HepG2 (cell line): ENCODE measurements around the gene FAM3D. TPM values are rescaled to one million over a fixed set of nuclear protein-coding genes. Genes with fewer than 3 reads are reported as not detected.

Experiments
- ATAC-seq: fragments of 200-7000 bp; cut with Tn5 transposase; 3 replicates; pipeline ENCODE4 v1.9.1; 2020; ENCODE audit warnings: mild to moderate bottlenecking, moderate library complexity
- BruUV-seq: library from RNA; stranded (reverse); fragments of 400-500 nt; replicated peaks from 2 replicates; lab custom pipeline; 2021; lab: Mats Ljungman, UMichigan
- CTCF ChIA-PET: fragments of 300-600 bp; formaldehyde crosslinking; extraction: SDS; loops from one replicate; lab custom pipeline; 2021; ENCODE audit warnings: low total read pairs, inconsistent platforms, low intra/inter-chr PET ratio; lab: Yijun Ruan, JAX
- POLR2A ChIA-PET: fragments of 350-600 bp; sonication (Branson Sonifier 250); formaldehyde crosslinking; loops from one replicate; lab custom pipeline; 2020; ENCODE audit warnings: antibody characterized with exemption, inconsistent platforms; lab: Yijun Ruan, JAX
- DNase-seq: peaks from one replicate; pipeline ENCODE4 v3.0.0-alpha.2; 2015; ENCODE audit warnings: low spot score
- FAIRE-seq: peaks from 3 replicates; lab custom pipeline; 2011; peaks lifted over from hg19 to GRCh38; lab: Jason Lieb, UNC
- H2AFZ ChIP-seq: one replicate; pipeline ENCODE4 v1.6.1; 2011; ENCODE audit warnings: low read length, inconsistent platforms
- H3K27ac ChIP-seq: fragments of 300-600 bp; 3 replicates; pipeline ENCODE4 v1.8.0; 2011; ENCODE audit warnings: mixed run types, mild to moderate bottlenecking, mixed read lengths, low read length, inconsistent platforms; ENCODE audit not compliant: insufficient read depth; ENCODE audit errors: extremely low read length
- H3K27me3 ChIP-seq, 2 experiments: fragments of 200-600 bp in 1 of 2; 2 replicates in 1 of 2; 3 replicates in 1 of 2; pipeline versions ENCODE4 v1.6.0 to v1.8.0; 2011; ENCODE audit warnings: low read length in 2 of 2, mild to moderate bottlenecking in 2 of 2, moderate library complexity in 2 of 2, inconsistent platforms in 1 of 2; ENCODE audit not compliant: insufficient read depth in 2 of 2, control insufficient read depth in 1 of 2
- H3K36me3 ChIP-seq, 2 experiments: fragments of 200-600 bp in 1 of 2; replicated peaks in 1 of 2; 2 replicates in 1 of 2; 3 replicates in 1 of 2; pipeline versions ENCODE4 v1.5.1 to v1.8.0; 2011; ENCODE audit warnings: low read length in 2 of 2, inconsistent platforms in 1 of 2; ENCODE audit not compliant: insufficient read depth in 2 of 2, control insufficient read depth in 1 of 2
- H3K4me1 ChIP-seq: 2 replicates; pipeline ENCODE4 v1.5.1; 2012; ENCODE audit warnings: low read length, inconsistent platforms; ENCODE audit not compliant: insufficient read depth
- H3K4me2 ChIP-seq: 2 replicates; pipeline ENCODE4 v1.6.0; 2011; ENCODE audit warnings: low read depth, low read length, inconsistent platforms
- H3K4me3 ChIP-seq, 3 experiments: fragments of 200-600 bp in 1 of 3; sonication (generic), shearing (Covaris generic) in 1 of 3; replicated peaks in 1 of 3; 2 replicates each; pipeline ENCODE4 v1.5.1; 2011 to 2016; ENCODE audit warnings: low read length in 3 of 3, inconsistent platforms in 2 of 3, low read depth in 2 of 3, mild to moderate bottlenecking in 2 of 3, control low read depth in 1 of 3, mixed read lengths in 1 of 3; ENCODE audit not compliant: insufficient read depth in 1 of 3
- H3K79me2 ChIP-seq: one replicate; pipeline ENCODE4 v1.6.1; 2011; ENCODE audit warnings: low read length, inconsistent platforms; ENCODE audit not compliant: insufficient read depth
- H3K9ac ChIP-seq: 2 replicates; pipeline ENCODE4 v1.6.0; 2011; ENCODE audit warnings: mild to moderate bottlenecking, low read depth, low read length, inconsistent platforms; ENCODE audit not compliant: insufficient read depth
- H3K9me3 ChIP-seq: 2 replicates; pipeline ENCODE4 v1.5.1; 2012; ENCODE audit warnings: mild to moderate bottlenecking, low read length
- H4K20me1 ChIP-seq: 2 replicates; pipeline ENCODE4 v1.6.0; 2011; ENCODE audit warnings: inconsistent platforms, mild to moderate bottlenecking, low read length, moderate library complexity; ENCODE audit not compliant: insufficient read depth
- DDIT3 ChIP-seq: sonication (generic); formaldehyde crosslinking; IDR thresholded peaks from 2 replicates; pipeline ENCODE4 v1.4.0; 2020; ENCODE audit warnings: mild to moderate bottlenecking, missing genetic modification reagents
- HDAC6 ChIP-seq: fragments of 200-600 bp; sonication (generic); IDR thresholded peaks from 2 replicates; pipeline ENCODE4 v1.7.0; 2017; ENCODE audit warnings: mild to moderate bottlenecking, antibody characterized with exemption, low read length, low read depth
- HIVEP1 ChIP-seq: sonication (generic); formaldehyde crosslinking; IDR thresholded peaks from 2 replicates; pipeline ENCODE4 v1.4.0; 2020; ENCODE audit warnings: mild to moderate bottlenecking, missing genetic modification reagents
- HOXA9 ChIP-seq: sonication (generic); formaldehyde crosslinking; IDR thresholded peaks from 2 replicates; pipeline ENCODE4 v1.8.1; 2022; ENCODE audit warnings: missing genetic modification reagents, mild to moderate bottlenecking, moderate library complexity, borderline replicate concordance
- MAZ ChIP-seq, 2 experiments: sonication (generic) in 1 of 2; formaldehyde crosslinking in 1 of 2; IDR thresholded peaks; 2 replicates each; pipeline versions ENCODE4 v1.5.0 to v1.6.1; 2012 to 2020; ENCODE audit warnings: low read depth in 2 of 2, mild to moderate bottlenecking in 2 of 2, borderline replicate concordance in 1 of 2, improper control_type of control experiment in 1 of 2, low read length in 1 of 2, missing genetic modification reagents in 1 of 2, moderate library complexity in 1 of 2
- SALL1 ChIP-seq: sonication (generic); formaldehyde crosslinking; IDR thresholded peaks from 2 replicates; pipeline ENCODE4 v1.8.0; 2022; ENCODE audit warnings: mild to moderate bottlenecking, missing genetic modification reagents
- SIX1 ChIP-seq: sonication (generic); formaldehyde crosslinking; IDR thresholded peaks from 2 replicates; pipeline ENCODE4 v1.4.0; 2020; ENCODE audit warnings: missing genetic modification reagents, borderline replicate concordance
- TAF15 ChIP-seq: fragments of 200-400 bp; formaldehyde crosslinking; IDR thresholded peaks from one replicate; pipeline ENCODE4 v1.6.1; 2018; ENCODE audit warnings: mild to moderate bottlenecking, low read depth, low read length; ENCODE audit not compliant: poor library complexity, severe bottlenecking
- TCF7 ChIP-seq: sonication (generic); IDR thresholded peaks from 2 replicates; pipeline ENCODE4 v1.6.1; 2016; ENCODE audit warnings: antibody characterized with exemption, low read depth
- THYN1 ChIP-seq: sonication (generic); formaldehyde crosslinking; IDR thresholded peaks from 2 replicates; pipeline ENCODE4 v1.8.1; 2023; ENCODE audit warnings: low read depth, mild to moderate bottlenecking, moderate library complexity, missing genetic modification reagents, borderline replicate concordance
- ZNF383 ChIP-seq: sonication (generic); formaldehyde crosslinking; IDR thresholded peaks from 2 replicates; pipeline ENCODE4 v1.4.0; 2020; ENCODE audit warnings: missing genetic modification reagents, mild to moderate bottlenecking, borderline replicate concordance
- ZNF564 ChIP-seq: sonication (generic); formaldehyde crosslinking; IDR thresholded peaks from 2 replicates; pipeline ENCODE4 v1.8.1; 2023; ENCODE audit warnings: mild to moderate bottlenecking, missing genetic modification reagents
- ZNF782 ChIP-seq: sonication (generic); formaldehyde crosslinking; IDR thresholded peaks from 2 replicates; pipeline ENCODE4 v1.4.0; 2020; ENCODE audit warnings: missing genetic modification reagents, mild to moderate bottlenecking, borderline replicate concordance
- WGBS: methylation state at CpG from one replicate; pipeline ENCODE4 v1.1.6; 2017; ENCODE audit warnings: low lambda C conversion rate; 5-methylcytosine and 5-hydroxymethylcytosine counted together
- in situ Hi-C: cut with HindIII; loops from 2 replicates; pipeline ENCODE4 v1.10.0; 2017; ENCODE audit warnings: low pct_unique_long_range_greater_than_20kb; ENCODE audit not compliant: extremely low pct_ligation_motif_present
- intact Hi-C: fragments of 100-400 bp; cut with micrococcal nuclease; formaldehyde crosslinking; loops from one replicate; pipeline ENCODE4 v1.10.0; 2022; ENCODE audit not compliant: unreplicated experiment
- polyA plus RNA-seq, 8 experiments: library from polyadenylated mRNA; depleted of rRNA in 3 of 8; stranded (reverse) in 7 of 8; unstranded in 1 of 8; fragments of >200 nt; fragmentation: Illumina TruSeq in 4 of 8; extraction: Trizol in 4 of 8; gene quantifications; 2 replicates each; pipeline versions ENCODE4 v1.2.1 to v1.2.3, GENCODE V29; 2011 to 2016; ENCODE audit warnings: low read depth in 4 of 8, missing spikeins in 1 of 8, mixed read lengths in 1 of 8; ENCODE audit not compliant: insufficient read depth in 1 of 8
- total RNA-seq, 5 experiments: library from RNA; depleted of rRNA; stranded (reverse); fragments of >200 nt; fragmentation: Illumina TruSeq; extraction: Trizol; gene quantifications; 2 replicates each; pipeline ENCODE4 v1.2.3, GENCODE V29; 2016; ENCODE audit warnings: low read depth in 1 of 5
- TF ChIP-seq, protein P1 (sequence below): IDR thresholded peaks from 2 replicates; pipeline ENCODE4 v1.6.1; 2016
- TF ChIP-seq, protein P2 (sequence below): sonication (generic); formaldehyde crosslinking; IDR thresholded peaks from 2 replicates; pipeline ENCODE4 v1.4.0; 2020; ENCODE audit warnings: missing genetic modification reagents

The FAM3D gene
- total and polyA plus RNA-seq, 2 of the 13 experiments (the other 11 are each of a cell fraction or from before 2014, with no cell fraction given): not detected

GRCh38 chr3:58588030-58588614 lies 78.5 kb downstream of the FAM3D start (continued):
- TF ChIP-seq HOXA9 (CRISPR knock-in tag) (no peak), ZNF782 (CRISPR knock-in tag) (no peak), MAZ (IDR thresholded peaks at IDR 0.05; ENCODE audit: borderline replicate concordance, low read depth, low read length) (no peak), MAZ (CRISPR knock-in tag; IDR thresholded peaks at IDR 0.05; ENCODE audit: low read depth) (no peak), HIVEP1 (CRISPR knock-in tag) (no peak), SALL1 (CRISPR knock-in tag) (peak; percentile 41; the same call in 1 of the 2 replicates), DDIT3 (CRISPR knock-in tag) (no peak)

GRCh38 chr3:58586776-58587192 lies 79.8 kb downstream of the FAM3D start:
- Histone ChIP-seq H4K20me1 (no peaks in the 10 kb centered on the region), H3K4me2 (no peak overlapping the region), H3K79me2 (no peaks in the 10 kb centered on the region), H2AFZ (no peak overlapping the region), H3K27me3 (peaks cover 1 to 9% of the 10 kb centered on the region in 2 experiments; a peak in 3 of 5 replicates), H3K4me1 (peaks cover 14% of the 10 kb centered on the region), H3K9me3 (no peaks in the 10 kb centered on the region), H3K9ac (no peak overlapping the region), H3K4me3 (no peak overlapping the region), H3K27ac (no peak overlapping the region), H3K36me3 (no peaks in the 10 kb centered on the region)
- POLR2A ChIA-PET: no interaction called here
- BruUV-seq: no TSS peak
- TF ChIP-seq TCF7 (no peak), THYN1 (CRISPR knock-in tag) (no peak), HDAC6 (no peak), TAF15 (no peak), SIX1 (CRISPR knock-in tag) (no peak), ZNF564 (no peak), ZNF383 (CRISPR knock-in tag) (no peak)
- TF ChIP-seq, protein P1, sequence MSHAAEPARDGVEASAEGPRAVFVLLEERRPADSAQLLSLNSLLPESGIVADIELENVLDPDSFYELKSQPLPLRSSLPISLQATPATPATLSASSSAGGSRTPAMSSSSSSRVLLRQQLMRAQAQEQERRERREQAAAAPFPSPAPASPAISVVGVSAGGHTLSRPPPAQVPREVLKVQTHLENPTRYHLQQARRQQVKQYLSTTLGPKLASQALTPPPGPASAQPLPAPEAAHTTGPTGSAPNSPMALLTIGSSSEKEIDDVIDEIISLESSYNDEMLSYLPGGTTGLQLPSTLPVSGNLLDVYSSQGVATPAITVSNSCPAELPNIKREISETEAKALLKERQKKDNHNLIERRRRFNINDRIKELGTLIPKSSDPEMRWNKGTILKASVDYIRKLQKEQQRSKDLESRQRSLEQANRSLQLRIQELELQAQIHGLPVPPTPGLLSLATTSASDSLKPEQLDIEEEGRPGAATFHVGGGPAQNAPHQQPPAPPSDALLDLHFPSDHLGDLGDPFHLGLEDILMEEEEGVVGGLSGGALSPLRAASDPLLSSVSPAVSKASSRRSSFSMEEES (CRISPR knock-in tag): no peak
- TF ChIP-seq, protein P2, sequence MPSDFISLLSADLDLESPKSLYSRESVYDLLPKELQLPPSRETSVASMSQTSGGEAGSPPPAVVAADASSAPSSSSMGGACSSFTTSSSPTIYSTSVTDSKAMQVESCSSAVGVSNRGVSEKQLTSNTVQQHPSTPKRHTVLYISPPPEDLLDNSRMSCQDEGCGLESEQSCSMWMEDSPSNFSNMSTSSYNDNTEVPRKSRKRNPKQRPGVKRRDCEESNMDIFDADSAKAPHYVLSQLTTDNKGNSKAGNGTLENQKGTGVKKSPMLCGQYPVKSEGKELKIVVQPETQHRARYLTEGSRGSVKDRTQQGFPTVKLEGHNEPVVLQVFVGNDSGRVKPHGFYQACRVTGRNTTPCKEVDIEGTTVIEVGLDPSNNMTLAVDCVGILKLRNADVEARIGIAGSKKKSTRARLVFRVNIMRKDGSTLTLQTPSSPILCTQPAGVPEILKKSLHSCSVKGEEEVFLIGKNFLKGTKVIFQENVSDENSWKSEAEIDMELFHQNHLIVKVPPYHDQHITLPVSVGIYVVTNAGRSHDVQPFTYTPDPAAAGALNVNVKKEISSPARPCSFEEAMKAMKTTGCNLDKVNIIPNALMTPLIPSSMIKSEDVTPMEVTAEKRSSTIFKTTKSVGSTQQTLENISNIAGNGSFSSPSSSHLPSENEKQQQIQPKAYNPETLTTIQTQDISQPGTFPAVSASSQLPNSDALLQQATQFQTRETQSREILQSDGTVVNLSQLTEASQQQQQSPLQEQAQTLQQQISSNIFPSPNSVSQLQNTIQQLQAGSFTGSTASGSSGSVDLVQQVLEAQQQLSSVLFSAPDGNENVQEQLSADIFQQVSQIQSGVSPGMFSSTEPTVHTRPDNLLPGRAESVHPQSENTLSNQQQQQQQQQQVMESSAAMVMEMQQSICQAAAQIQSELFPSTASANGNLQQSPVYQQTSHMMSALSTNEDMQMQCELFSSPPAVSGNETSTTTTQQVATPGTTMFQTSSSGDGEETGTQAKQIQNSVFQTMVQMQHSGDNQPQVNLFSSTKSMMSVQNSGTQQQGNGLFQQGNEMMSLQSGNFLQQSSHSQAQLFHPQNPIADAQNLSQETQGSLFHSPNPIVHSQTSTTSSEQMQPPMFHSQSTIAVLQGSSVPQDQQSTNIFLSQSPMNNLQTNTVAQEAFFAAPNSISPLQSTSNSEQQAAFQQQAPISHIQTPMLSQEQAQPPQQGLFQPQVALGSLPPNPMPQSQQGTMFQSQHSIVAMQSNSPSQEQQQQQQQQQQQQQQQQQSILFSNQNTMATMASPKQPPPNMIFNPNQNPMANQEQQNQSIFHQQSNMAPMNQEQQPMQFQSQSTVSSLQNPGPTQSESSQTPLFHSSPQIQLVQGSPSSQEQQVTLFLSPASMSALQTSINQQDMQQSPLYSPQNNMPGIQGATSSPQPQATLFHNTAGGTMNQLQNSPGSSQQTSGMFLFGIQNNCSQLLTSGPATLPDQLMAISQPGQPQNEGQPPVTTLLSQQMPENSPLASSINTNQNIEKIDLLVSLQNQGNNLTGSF (CRISPR knock-in tag): no peak
- CTCF ChIA-PET: no interaction called here
- ATAC-seq (no peak), DNase-seq (no peak), FAIRE-seq (no peak)
- intact Hi-C loops (no loop called here), in situ Hi-C loops (no loop called here)
- 92% methylated on average over 34 of the region's 44 CpGs for WGBS
